ENCODE measurements around the gene PTPRT. TPM values are rescaled to one million over a fixed set of nuclear protein-coding genes. Genes with fewer than 3 reads are reported as not detected.

Gene PTPRT
- total RNA-seq, 1 experiment from 2014 or later: not detected

- no peaks in the 10 kb centered on the region for H3K9me2 ChIP-seq (ENCODE audit: insufficient read depth)
- no TSS peak for BruUV-seq (replicated peaks)
- no peaks in the 10 kb centered on the region for H4K20me1 ChIP-seq (ENCODE audit: insufficient read depth)
- no peak overlapping the region for H3K4me3 ChIP-seq (replicated peaks in 1 of 2; ENCODE audit: low read depth in 1 of 2, low read length in 2 of 2)
- CTCF ChIA-PET: no interaction called here
- no peaks in the 10 kb centered on the region for H3K79me2 ChIP-seq (ENCODE audit: insufficient read depth, low read length)
- H3K4me2 ChIP-seq (ENCODE audit: low read length): no peak overlapping the region
- no peak overlapping the region for H3K9ac ChIP-seq (ENCODE audit: low read length)
- ATAC-seq (no peak), DNase-seq (ENCODE audit: low read depth, low spot score) (no peak)
- H3K27ac ChIP-seq (ENCODE audit: low read depth, low read length): no peak overlapping the region
- H3K27me3 ChIP-seq (ENCODE audit: insufficient read depth, low read length): no peaks in the 10 kb centered on the region
- H3K9me3 ChIP-seq (ENCODE audit: control insufficient read depth in 1 of 2, insufficient read depth in 1 of 2, low read depth in 1 of 2, low read length in 2 of 2): peaks cover 0 to 21% of the 10 kb centered on the region in 2 experiments; a peak in 2 of 4 replicates
- H3K4me1 ChIP-seq (ENCODE audit: control insufficient read depth in 1 of 2, insufficient read depth in 2 of 2, low read length in 2 of 2): no peaks in the 10 kb centered on the region
- POLR2A ChIA-PET: no interaction called here
- TF ChIP-seq JUND (IDR thresholded peaks at IDR 0.05): no peak
- intact Hi-C loops (cut with micrococcal nuclease): no loop called here
- H2AFZ ChIP-seq (ENCODE audit: low read depth, low read length, poor library complexity, severe bottlenecking): no peak overlapping the region
- RAD21 ChIA-PET (ENCODE audit: low non-redundant PET in 1 of 2, low total read pairs in 2 of 2, uncharacterized antibody in 2 of 2, unreplicated experiment in 2 of 2): no interaction called here
- no peaks in the 10 kb centered on the region for H3K36me3 ChIP-seq (ENCODE audit: control insufficient read depth in 1 of 2, insufficient read depth in 2 of 2, low read length in 2 of 2)
Measured at GRCh38 chr20:42258564-42259302, 931.0 kb downstream of the PTPRT start.

- ChIA-PET RAD21 (ENCODE audit: low non-redundant PET in 1 of 2, low total read pairs in 2 of 2, uncharacterized antibody in 2 of 2, unreplicated experiment in 2 of 2) (no interaction called here), CTCF (no interaction called here), POLR2A (no interaction called here)
- no peaks in the 10 kb centered on the region for H3K27me3 ChIP-seq (ENCODE audit: insufficient read depth, low read length)
- TF ChIP-seq EGR1 (IDR thresholded peaks at IDR 0.05; ENCODE audit: low read depth): no peak
- TF ChIP-seq RAD21 (IDR thresholded peaks at IDR 0.05; ENCODE audit: low read depth): no peak
- TF ChIP-seq SP1 (IDR thresholded peaks at IDR 0.05; ENCODE audit: low read depth): no peak
- TF ChIP-seq REST (IDR thresholded peaks at IDR 0.05; ENCODE audit: low read depth): no peak
- TF ChIP-seq EZH2 (IDR thresholded peaks at IDR 0.05): no peak
- H3K9me2 ChIP-seq (ENCODE audit: insufficient read depth): no peaks in the 10 kb centered on the region
- intact Hi-C loops (cut with micrococcal nuclease): no loop called here
- no peak overlapping the region for H3K27ac ChIP-seq (ENCODE audit: low read depth, low read length)
- H3K36me3 ChIP-seq (ENCODE audit: control insufficient read depth in 1 of 2, insufficient read depth in 2 of 2, low read length in 2 of 2): no peaks in the 10 kb centered on the region
- H3K9me3 ChIP-seq (ENCODE audit: control insufficient read depth in 1 of 2, insufficient read depth in 1 of 2, low read depth in 1 of 2, low read length in 2 of 2): peaks cover 0 to 28% of the 10 kb centered on the region in 2 experiments; a peak in 2 of 4 replicates
- DNase-seq (ENCODE audit: low read depth, low spot score) (no peak), ATAC-seq (no peak)
- no peaks in the 10 kb centered on the region for H3K4me1 ChIP-seq (ENCODE audit: control insufficient read depth in 1 of 2, insufficient read depth in 2 of 2, low read length in 2 of 2)
- no TSS peak for BruUV-seq (replicated peaks)
- H3K79me2 ChIP-seq (ENCODE audit: insufficient read depth, low read length): no peaks in the 10 kb centered on the region
- H3K4me2 ChIP-seq (ENCODE audit: low read length): no peak overlapping the region
- H3K4me3 ChIP-seq (replicated peaks in 1 of 2; ENCODE audit: low read depth in 1 of 2, low read length in 2 of 2): no peak overlapping the region
- no peak overlapping the region for H3K9ac ChIP-seq (ENCODE audit: low read length)
- H4K20me1 ChIP-seq (ENCODE audit: insufficient read depth): no peaks in the 10 kb centered on the region
- H2AFZ ChIP-seq (ENCODE audit: low read depth, low read length, poor library complexity, severe bottlenecking): no peak overlapping the region
Measured at GRCh38 chr20:42255821-42256220, 933.9 kb downstream of the PTPRT start.

All from HCT116 (cell line).